Midbrain (tissue), 1 donor: ENCODE results near the gene OR6M1.

ENCODE experiments used
- DNase-seq: peaks from one replicate; lab custom pipeline; 2025; lab: John Stamatoyannopoulos, UW

The OR6M1 gene

DNA sequence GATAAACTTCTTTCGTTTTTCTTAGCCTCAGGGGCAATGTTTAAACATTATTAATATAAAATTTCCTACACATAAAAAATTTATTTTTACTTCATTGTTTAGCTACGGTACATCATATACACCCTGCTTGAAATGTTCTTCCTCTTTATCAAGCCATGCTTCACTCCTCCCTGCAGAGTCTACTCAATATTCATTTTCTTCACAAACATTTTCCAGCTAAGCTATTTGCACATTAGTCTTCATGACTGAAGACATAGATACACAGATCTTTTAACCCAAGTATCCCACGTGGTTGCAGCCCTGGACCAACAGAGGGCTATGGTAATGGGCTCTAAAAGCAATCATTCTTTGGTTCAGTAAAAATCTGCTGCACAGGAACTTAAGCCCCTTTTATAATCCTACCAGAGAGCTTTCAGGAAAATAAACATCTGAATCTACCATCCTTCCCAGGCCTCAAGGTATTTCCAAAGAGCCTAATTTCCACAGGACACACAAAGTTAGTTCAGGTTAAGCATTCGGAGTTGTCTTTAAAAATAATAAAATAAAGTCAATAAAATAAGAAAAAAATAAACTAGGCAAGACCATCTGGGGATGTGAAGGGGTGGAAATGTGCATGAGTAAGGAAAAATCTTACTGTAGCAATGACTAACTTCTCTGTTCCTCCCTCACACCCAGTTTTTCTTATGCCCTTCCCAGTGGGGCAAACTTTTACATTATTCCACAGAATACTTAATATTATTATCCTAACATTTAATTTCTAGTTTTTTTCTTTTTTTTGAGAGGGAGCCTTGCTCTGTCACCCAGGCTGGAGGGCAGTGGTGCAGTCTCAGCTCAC lies 30.2 kb downstream of the OR6M1 start:
- no peak for DNase-seq

DNA sequence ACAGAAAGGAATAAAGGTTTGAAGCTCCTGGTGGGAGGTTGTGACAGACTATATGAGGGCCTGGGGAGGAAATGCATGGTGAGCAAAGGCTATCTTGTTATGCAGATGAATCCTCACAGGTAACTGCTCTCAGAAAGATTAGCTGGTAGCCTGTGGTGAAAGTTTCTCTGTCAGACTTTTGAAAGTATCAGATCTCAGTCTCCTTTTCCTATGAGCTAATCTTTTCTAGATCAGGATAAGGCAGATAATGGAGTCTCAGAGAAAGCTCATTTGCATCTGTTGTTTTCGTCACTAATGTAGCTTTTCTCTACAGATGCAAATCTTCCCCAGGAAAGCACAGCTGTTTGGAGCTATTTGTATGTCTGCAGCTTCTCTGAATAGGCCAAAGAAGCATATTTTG lies 30.9 kb downstream of the OR6M1 start:
- DNase-seq: no peak

DNA sequence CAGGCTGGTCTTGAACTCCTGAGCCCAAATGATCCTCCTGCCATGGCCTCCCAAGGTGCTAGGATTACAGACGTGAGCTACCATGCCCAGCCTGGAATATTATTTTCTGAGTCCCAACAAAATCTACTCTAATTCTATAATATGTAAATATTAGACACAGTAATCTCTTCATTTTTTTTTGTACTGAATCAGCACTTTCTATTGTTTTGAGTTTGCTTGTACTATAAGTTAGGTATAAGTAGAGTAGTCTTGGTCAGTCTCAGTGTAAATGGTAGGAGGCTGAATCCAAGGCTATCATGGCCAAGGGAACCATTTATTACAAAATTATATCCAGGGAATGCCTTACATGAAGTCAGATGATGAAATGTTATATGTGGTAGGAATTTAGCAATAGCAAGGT lies 32.2 kb downstream of the OR6M1 start:
- DNase-seq: no peak

DNA sequence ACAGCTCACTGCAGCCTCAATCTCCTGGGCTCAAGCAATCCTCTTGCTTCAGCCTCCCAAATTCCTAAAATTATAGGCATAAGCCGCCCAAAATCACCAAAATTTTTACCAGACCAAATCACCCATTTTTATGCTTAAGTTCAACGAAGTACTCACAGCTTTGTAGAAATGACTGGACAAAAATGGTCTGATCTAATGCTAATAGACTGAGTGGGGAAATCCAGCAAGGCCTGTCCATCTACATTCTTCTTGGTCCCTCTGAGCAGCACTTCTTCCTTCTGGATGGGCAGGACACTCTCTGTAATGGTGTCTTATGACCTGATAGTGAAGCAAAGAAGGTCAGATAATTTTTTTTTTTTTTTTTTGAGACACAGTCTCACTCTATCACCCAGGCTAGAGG lies 33.1 kb downstream of the OR6M1 start:
- no peak for DNase-seq

DNA sequence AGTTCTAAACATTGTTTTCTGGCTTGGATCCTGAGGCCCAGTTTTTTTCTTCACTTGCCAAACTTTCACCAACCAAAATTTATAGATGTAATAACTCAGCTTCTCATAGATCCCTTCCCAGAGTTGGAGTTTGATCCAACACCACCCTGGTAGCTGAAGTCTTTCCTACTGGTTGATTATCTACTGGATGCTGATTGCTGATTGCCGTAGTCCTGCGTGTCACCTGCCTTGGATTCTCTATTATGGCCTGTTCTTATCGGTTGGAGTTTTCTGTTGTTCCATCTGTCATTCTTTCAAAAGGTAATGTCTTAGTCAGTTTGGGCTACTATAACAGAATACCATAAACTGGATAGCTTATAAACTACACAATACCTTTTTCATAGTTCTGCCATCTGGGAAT lies 34.5 kb downstream of the OR6M1 start:
- DNase-seq: no peak

DNA sequence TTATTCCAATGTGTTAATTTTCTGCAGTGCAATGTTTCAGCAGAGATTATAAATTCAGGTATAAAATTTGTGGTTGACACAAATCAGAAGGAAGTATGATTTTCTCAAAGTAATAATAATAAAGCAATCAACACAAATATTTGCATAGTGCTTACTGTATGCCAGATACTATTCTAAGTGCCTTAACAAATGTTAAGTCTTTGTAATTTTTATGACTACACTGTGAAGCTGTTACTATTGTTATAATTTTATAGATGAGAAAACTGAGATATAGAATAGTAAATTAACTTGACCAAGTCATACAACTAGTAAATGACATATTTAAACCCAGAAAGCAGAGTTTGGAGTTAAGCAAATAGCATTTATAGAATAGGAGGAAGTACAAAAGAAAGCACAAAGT lies 35.4 kb downstream of the OR6M1 start:
- DNase-seq: no peak

DNA sequence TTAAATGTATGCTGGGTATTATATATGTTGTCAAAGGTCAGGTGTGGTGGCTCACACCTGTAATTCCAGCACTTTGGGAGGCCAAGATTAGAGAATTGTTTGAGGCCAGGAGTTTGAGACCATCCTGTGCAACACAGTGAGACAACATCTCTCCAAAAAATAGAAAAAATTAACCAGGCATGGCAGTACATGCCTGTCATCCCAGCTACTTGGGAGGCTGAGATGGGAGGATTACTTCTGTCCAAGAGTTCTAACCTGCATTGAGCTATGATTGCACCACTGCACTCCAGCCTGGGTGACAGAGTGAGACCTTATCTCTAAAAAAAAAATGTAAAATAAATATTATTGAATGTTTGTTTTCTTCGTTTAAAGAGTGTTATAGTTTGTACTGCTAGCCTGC lies 40.5 kb downstream of the OR6M1 start:
- no peak for DNase-seq

DNA sequence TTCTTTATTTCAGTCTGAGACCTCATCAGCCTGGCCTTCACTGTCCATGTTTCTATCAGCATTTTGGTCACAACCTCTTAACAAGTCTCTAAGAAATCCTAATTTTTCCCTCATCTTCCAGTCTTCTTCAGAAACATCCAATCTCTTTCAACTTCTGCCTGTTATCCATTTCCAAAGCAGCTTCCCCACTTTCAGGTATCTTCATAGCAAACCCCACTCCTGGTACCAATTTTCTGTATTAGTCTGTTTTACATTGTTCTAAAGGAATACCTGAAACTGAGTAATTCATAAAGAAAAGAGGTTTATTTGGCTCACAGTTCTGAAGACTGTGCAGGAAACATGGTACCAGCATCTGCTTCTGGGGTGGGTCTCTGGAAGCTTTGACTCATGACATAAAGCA lies 43.7 kb downstream of the OR6M1 start:
- no peak for DNase-seq

DNA sequence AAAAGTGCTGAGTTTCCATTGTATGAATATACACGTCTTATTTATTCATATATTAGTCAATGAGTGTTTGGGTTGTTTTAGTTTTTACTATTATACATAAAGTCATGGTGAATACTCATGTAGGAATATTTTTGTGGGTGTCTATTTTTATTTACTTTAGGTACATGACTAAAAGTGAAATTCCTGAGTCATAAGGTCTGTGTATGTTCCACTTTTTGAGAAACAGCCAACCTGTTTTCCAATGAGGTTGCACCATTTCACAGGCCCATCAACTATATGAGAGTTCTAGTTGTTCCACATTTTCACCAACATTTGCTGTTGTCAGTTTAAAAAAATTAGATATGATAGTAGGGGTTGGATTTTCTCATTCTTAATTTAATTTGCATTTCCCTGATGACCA lies 45.3 kb downstream of the OR6M1 start:
- DNase-seq: no peak

DNA sequence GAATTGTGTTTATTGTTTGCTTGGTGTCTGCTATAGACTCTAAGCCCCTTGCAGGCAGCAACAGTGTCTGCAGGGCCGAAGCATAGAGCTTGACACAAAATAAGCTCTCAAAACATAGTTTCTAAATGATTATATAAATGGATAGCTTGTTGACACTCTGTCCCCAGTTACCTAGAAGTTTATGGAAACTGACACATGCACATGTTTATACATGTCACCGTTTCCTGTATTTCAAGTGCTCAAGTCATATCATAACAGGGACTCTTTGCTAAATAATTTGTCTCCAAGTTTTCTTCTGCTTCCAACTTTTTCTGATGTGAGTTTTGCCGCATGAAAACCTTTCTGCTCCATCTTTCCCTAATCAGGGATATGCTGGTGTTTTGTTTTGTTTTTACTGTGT lies 48.2 kb downstream of the OR6M1 start:
- DNase-seq: no peak

DNA sequence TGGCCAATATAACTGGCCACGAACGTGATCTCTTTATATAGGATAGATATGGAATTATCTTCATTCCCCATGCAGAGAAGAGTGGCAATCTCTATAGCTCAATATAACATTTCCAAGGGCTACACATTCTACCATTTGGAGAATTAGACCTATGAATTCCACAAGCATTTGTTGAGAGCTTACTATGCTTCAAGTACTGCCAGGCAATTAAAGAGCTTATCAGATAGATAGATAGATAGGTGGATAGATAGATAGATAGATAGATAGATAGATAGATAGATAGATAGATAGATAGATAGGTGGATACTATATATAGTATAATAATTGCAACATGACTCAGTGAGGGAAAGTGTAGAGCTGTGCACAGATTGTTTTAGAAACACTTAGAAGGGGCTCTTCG lies 50.3 kb downstream of the OR6M1 start:
- DNase-seq: no peak
